DMS53 treated with DMSO at 0.1 percent for 48 hours (cell line): ENCODE data around the gene CXCL11.
"Not testable (repeated sequence)": the region's sequence is repeated elsewhere in the genome, so short reads cannot be mapped to it uniquely, and the experiment has no call there.

Experiments used
- DNase-seq: peaks from one replicate; lab custom pipeline; 2025; ENCODE audit not compliant: unreplicated experiment; lab: John Stamatoyannopoulos, UW

CXCL11 gene

GRCh38 chr4:76035799-76036380 lies at the start of gene CXCL11:
CXCL11 (minus strand) TSS chr4:76036070; CDS start chr4:76035987, 83 bp downstream.
- no peak for DNase-seq

GRCh38 chr4:76084542-76084941 lies 48.7 kb upstream of the CXCL11 start:
- no peak for DNase-seq

DNA sequence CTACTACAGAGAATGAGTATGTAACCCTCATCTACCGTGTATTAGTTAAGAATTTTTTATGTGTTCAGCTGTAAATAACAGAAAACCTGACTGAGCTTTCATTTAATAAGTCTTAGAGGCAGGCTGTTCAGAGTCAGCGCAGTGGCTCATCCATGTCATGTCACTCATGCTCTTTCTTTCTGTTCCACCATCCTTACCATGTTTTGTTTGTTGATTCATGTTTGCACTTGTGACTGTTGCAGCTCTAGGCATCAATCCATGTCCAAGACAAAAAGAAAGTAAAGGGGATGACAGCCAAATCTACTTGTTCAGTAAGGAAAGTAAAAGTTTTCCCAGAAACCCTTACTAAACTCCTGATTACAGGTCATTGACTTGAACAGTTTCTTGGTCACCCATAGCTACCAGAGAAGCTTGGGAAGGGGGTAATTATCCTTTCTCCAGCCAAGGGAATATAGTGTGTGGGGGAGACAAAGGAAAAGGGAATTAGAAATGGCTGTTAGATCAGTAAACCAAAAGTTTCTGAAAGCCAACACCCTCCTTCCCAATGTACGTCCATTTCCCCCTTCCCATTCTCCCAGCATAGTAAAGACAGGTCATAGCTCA lies 47.6 kb upstream of the CXCL11 start:
- no peak for DNase-seq

GRCh38 chr4:76078033-76078613 lies 42.3 kb upstream of the CXCL11 start:
- no peak for DNase-seq

GRCh38 chr4:76074993-76075600 lies 39.2 kb upstream of the CXCL11 start:
- DNase-seq, result no peak

- no peak for DNase-seq
Observed at GRCh38 chr4:76074468-76074867, 38.6 kb upstream of the CXCL11 start, which contains the start of gene ART3. ART3 (plus strand) TSS chr4:76074709; CDS start chr4:76075890, 1,181 bp downstream.

DNA sequence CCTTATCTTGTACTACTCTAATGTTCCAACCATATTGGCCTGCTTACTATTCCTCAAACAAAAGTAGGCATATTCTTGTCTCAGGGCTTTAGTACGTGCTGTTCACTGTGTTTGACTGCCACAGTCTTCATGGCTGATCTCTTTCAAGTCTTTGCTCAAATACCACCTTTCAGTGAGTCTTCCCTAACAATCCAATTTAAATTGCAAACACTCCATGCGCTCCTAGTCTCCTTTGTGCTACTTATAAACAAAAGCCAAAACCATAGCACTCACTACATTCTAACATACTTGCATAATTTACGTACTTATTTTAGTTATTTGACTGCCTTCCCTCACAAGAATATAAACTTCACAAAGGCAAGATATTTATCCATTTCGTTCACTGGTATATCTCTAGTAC lies 36.9 kb upstream of the CXCL11 start:
- DNase-seq, result no peak

- DNase-seq, result peak; percentile 48
Observed at GRCh38 chr4:76067652-76068286, 31.9 kb upstream of the CXCL11 start.

DNA sequence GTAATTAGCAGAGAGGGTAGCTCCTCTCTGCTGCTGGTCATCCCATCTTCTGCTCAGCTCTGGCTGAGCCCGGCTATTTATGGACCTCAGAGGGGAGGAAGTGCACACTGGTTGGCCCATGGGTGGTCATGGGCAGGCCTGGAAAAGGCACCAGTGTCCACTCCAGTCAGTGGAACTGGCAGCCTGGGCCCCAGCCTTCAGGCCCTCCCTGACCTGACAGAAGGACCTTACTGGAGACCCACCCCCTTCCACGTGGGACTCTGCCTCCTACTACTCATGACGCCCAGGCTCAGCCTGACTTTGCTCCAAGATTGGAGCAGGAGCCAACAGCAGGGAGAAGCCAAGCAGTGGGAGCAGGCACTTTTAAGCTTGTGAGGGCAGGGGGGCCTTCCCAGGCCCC lies 30.7 kb upstream of the CXCL11 start:
- no peak for DNase-seq

DNA sequence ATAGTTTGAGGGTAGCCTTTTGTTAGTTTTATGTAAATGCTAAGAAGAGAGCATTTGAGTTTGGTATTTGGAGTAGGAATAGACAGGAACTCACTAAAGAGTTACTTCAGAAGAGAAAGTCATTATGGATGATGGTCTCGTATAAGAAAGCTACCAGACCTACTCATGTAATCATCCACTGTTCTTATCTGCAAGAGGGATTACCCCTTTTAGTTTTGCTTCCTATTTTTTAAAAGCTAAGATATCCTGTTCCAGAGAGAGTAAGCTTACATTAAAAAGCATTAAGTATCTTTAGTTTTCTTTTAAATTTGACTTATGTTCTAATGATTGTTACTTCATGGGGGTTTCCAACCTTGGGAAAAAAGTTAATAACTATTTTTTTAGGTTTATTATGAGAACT lies 26.1 kb upstream of the CXCL11 start:
- DNase-seq, result no peak

- no peak for DNase-seq
Observed at GRCh38 chr4:76061421-76061820, 25.6 kb upstream of the CXCL11 start.

GRCh38 chr4:76060506-76060905 lies 24.6 kb upstream of the CXCL11 start:
- no peak for DNase-seq

DNA sequence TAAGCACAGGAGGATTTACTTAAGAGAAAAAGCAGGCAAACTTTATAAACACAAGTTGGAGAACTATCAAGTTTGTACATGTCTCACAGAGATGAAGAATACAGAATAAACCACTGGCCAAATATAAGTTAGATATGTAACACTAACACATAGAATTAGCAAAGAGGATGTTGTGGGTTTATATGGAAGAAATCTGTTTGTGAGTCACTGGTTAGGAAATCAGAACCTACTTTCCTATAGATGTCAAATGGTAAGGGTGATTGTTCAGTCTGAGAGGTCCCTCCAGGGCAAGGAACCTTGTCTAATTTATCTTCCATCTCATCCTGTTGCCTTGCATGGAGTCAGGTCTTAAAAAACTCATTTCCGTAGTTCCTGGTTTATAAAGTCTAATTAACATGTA lies 23.9 kb upstream of the CXCL11 start:
- DNase-seq, result no peak

GRCh38 chr4:76058888-76059426 lies 23.1 kb upstream of the CXCL11 start:
- DNase-seq, result peak; percentile 2

DNA sequence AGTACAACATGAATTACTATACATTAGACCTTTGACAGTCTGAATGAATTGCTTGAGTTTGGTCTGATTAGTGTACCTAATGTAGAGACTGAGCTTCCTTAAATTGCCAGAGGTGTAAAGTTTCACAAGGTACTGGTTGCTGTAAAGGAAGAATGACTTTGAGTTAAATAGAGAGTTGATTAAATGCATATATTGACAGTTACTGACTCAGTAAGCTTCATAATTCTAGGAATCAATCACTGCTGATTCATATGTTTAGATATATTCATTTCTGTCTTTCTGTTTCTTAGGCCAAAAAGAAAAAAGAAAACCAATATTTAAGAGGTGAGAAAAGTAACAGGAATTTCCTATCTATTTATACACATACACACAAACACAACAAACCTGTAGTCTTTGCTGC lies 22.4 kb upstream of the CXCL11 start:
- no peak for DNase-seq

GRCh38 chr4:76055421-76055820 lies 19.6 kb upstream of the CXCL11 start:
- DNase-seq, result no peak

DNA sequence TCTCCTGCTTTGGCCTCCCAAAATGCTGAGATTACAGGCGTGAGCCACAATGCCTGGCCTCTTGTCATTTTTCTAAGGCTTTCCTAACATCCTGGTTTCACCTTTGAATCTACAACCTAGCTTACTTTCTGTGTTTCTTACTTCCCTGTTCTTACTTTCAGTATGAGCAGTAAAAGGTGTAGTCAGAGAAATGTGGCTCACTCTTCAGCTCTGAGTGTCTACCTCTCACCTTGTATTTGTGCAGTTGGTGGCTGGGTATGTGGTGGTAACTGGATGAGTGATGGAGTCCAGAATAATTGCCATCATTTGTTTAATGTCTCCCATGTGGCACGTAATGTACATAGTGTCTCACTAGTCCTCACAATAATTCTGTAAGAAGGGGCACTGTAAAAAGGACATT lies 19.1 kb upstream of the CXCL11 start:
- DNase-seq, result no peak

- no peak for DNase-seq
Observed at GRCh38 chr4:76053730-76054129, 17.9 kb upstream of the CXCL11 start.

DNA sequence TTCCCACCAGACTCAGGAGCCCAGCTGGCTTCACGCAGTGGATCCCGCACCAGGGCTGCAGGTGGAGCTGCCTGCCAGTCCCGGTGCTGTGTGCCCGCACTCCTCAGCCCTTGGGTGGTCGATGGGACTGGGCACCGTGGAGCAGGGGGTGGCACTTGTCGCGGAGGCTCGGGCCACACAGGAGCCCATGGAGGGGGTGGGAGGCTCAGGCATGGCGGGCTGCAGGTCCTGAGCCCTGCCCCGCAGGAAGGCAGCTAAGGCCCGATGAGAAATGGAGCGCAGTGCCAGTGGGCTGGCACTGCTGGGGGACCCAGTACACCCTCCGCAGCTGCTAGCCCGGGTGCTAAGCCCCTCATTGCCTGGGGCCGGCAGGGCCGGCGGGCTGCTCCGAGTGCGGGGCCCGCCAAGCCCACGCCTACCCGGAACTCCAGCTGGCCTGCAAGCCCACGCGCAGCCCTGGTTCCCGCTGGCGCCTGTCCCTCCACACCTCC lies 14.7 kb upstream of the CXCL11 start:
- DNase-seq, result not testable (repeated sequence)

DNA sequence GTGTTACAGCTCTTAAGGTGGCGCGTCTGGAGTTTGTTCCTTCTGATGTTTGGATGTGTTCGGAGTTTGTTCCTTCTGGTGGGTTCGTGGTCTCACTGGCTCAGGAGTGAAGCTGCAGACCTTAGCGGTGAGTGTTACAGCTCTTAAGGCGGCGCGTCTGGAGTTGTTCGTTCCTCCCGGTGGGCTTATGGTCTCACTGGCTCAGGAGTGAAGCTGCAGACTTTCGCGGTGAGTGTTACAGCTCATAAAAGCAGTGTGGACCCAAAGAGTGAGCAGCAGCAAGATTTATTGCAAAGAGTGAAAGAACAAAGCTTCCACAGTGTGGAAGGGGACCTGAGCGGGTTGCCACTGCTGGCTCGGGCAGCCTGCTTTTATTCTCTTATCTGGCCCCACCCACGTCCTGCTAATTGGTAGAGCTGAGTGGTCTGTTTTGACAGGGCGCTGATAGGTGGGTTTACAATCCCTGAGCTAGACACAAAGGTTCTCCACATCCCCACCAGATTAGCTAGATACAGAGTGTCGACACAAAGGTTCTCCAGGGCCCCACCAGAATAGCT lies 14.1 kb upstream of the CXCL11 start:
- DNase-seq, result not testable (repeated sequence)

- not testable (repeated sequence) for DNase-seq
Observed at GRCh38 chr4:76044686-76045085, 8.8 kb upstream of the CXCL11 start.
